Renal pelvis (tissue), 12 donors: ENCODE measurements around the gene TRPM6. TPM values are rescaled to one million over a fixed set of nuclear protein-coding genes. Genes with fewer than 3 reads are reported as not detected.
"Not testable (repeated sequence)": the region's sequence is repeated elsewhere in the genome, so short reads cannot be mapped to it uniquely, and the experiment has no call there.

ENCODE experiments used
- DNase-seq: peaks from one replicate; pipeline ENCODE4 v3.0.0-alpha.2; 2013
- long read RNA-seq, 16 experiments: transcript quantifications; one replicate each; lab custom pipeline, GENCODE V29; 2026
- polyA plus RNA-seq, 3 donors: library from polyadenylated mRNA; unstranded; fragments of 120-200 nt; gene quantifications; one replicate each; pipeline ENCODE4 v1.2.1, GENCODE V29; 2013; ENCODE audit not compliant: insufficient read length in 3 of 3

TRPM6 gene, protein sequence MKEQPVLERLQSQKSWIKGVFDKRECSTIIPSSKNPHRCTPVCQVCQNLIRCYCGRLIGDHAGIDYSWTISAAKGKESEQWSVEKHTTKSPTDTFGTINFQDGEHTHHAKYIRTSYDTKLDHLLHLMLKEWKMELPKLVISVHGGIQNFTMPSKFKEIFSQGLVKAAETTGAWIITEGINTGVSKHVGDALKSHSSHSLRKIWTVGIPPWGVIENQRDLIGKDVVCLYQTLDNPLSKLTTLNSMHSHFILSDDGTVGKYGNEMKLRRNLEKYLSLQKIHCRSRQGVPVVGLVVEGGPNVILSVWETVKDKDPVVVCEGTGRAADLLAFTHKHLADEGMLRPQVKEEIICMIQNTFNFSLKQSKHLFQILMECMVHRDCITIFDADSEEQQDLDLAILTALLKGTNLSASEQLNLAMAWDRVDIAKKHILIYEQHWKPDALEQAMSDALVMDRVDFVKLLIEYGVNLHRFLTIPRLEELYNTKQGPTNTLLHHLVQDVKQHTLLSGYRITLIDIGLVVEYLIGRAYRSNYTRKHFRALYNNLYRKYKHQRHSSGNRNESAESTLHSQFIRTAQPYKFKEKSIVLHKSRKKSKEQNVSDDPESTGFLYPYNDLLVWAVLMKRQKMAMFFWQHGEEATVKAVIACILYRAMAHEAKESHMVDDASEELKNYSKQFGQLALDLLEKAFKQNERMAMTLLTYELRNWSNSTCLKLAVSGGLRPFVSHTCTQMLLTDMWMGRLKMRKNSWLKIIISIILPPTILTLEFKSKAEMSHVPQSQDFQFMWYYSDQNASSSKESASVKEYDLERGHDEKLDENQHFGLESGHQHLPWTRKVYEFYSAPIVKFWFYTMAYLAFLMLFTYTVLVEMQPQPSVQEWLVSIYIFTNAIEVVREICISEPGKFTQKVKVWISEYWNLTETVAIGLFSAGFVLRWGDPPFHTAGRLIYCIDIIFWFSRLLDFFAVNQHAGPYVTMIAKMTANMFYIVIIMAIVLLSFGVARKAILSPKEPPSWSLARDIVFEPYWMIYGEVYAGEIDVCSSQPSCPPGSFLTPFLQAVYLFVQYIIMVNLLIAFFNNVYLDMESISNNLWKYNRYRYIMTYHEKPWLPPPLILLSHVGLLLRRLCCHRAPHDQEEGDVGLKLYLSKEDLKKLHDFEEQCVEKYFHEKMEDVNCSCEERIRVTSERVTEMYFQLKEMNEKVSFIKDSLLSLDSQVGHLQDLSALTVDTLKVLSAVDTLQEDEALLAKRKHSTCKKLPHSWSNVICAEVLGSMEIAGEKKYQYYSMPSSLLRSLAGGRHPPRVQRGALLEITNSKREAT (N-terminal part only)
- under 1 TPM; 0.54 to 0.95 (median 0.61) TPM for polyA plus RNA-seq
- long read RNA-seq, donor 1: 0 reads
- long read RNA-seq, donor 2: 0 reads
- long read RNA-seq, donor 3: 0 reads
- long read RNA-seq, donor 4: 0 reads
- long read RNA-seq, donor 5: 0 reads
- long read RNA-seq, donor 6: 0 reads
- long read RNA-seq, donor 7: 0 reads
- long read RNA-seq, donor 8: 0 reads
- long read RNA-seq, donor 9: 0 reads
- long read RNA-seq, donor 10: 0 reads
- long read RNA-seq, donor 11: 0 reads
- long read RNA-seq, donor 12: 0 reads
- long read RNA-seq, donor 13: 0 reads
- long read RNA-seq, donor 14: 0 reads
- long read RNA-seq, donor 15: 0 reads
- long read RNA-seq, donor 16: 0 reads

DNA sequence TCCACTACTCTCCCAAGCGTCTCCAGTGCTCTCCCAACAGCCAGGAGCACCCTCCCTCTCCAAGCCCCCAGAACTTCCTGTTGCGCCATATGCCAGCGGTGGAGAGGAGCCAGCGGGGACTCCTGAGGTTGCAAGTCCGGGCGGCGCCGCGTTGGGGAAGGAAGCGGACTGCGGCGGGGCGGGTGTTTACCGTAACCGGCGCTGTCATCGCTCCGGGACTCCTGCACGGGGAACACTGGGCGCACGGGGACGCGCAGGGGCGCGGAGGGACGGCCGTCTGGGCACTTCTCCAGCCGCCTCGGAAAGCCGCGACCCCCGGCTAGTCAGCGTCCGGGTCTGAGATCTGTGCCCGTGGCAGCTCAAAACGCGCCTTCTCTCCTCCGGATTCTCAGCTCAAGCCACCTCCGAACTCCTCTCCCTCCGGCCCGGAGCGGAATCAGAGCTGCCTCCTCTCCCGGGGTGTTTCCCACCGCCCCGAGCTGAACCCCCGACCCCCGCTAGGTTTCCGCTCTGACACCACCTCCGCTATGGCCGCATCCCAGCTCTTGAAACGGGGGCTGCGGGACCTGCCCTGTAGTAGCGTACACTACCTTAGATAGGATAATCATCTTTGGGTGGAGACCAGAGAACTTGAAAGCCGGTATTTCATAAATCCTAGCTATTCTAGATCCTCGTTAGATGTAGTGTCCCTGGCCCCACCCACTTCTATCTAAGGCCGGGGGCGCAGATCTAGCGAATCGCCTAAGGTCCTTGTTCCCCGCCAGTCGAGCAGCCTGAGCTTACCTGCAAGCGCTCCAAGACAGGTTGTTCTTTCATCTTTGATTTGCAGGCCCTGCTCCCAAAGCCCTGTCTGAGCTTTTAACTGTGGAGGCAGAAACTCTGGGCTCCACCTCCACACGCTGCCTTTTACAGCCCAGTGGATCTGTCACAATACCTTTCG is at the start of gene TRPM6:
Gene TRPM6 (minus strand): TSS at position 881 of the 940 bp plus-strand sequence. CDS start 65 bp downstream, at position 816.
- peak; percentile 56 for DNase-seq

DNA sequence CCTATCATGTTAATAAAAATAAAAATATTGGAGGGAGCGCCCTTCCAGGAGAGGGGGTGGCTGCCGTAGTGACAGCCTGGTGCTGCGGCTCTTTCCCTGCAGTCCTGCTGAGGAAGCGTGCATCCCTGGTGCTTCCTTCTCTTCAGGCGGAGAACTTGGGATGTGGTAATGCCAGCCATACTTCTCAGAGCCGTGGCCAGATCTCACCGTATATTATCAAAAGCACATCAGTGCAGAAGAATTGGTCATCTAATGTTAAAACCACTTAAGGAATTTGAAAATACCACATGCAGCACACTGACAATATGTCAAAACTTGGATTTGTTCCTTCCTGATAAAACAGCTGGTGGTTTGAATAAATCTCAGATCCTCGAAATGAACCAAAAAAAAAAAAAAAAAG is 47.3 kb upstream of the TRPM6 start:
- no peak for DNase-seq

DNA sequence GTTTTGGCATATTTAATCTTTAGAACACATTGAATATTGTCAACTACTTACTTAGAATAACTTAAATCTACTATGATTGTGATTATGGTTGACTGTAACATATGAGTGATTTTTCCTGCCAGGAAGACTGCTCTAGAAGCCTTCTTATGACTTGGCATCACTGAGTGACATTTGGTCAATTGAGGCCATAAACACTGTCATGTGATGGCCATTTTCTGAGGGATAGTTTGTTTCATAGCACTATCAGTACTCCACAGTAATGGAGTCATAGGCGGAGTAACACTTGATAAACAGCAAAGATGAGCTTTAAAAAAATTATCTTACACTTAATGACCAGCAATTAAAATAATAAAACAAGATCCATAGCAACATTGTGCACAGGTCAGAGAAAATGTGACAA is 34.0 kb upstream of the TRPM6 start:
- DNase-seq: no peak

DNA sequence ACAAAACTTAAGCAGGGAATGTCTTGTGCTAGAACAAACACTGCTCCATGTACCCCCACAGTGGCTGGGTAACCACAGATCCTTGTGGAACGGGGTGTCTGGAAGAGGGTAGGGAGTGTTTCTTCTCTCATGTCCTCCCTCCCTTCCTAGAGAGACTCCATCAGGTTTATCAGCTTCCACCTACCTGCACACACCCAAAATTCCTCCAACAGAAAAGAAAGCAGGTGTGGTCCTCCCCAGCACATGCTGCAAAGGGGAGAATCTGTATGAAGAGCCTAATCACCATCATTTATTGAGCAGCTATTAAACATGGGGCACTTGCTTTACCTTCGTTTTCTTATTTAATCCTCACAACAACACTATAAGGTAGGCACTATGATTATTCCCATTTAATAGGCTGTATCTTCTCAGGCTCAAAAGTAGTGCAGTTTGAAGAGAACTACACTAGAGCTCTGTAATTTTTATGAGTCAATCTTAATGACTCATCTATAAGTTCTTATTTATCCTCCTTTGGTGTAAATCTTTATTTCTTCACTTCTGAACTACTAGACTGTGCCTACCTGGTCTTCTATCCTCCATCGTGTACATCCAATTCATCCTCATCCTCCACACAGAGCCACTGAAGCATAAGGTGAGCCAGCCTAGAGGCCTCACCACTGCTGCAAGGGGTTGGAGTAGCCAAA is 33.4 kb upstream of the TRPM6 start:
- no peak for DNase-seq

DNA sequence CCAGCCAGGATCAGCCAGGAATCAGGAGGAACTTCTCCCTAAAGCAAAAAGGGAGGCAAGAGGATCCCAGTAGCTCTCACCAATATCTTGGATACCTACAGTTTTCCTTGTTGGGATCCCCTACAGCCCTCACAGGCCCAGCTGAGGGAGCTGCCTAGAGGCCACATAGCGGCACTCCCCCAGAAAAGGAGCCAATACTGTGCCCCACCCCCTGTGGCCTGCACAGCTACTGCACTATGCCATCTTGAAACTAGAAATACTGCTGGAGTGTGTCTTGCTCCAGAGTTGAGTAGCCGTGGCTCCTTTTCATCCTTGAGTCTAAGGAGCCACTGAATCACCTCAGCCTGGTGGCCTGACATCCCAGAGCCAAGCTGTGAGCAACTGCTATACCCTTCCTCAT is 22.3 kb upstream of the TRPM6 start:
- DNase-seq: no peak

DNA sequence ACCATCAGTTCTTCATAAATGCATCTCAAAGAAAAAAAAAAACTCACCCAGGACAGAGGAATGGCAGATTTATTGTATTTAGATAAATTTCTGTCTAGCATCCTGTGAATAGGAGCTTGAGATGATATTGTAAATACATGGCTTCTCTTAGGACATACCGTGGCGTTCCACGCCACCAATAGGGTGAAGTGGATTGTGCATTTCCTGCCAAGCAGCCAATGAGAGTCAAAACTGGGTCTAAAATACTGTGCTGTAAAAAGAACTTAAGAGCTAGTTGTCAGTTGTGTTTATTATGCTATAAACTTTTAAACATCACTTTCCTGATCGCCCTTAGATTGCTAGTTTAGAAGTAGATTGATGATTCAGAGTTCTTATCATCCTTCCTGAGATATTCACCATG is 20.9 kb upstream of the TRPM6 start:
- DNase-seq: no peak

DNA sequence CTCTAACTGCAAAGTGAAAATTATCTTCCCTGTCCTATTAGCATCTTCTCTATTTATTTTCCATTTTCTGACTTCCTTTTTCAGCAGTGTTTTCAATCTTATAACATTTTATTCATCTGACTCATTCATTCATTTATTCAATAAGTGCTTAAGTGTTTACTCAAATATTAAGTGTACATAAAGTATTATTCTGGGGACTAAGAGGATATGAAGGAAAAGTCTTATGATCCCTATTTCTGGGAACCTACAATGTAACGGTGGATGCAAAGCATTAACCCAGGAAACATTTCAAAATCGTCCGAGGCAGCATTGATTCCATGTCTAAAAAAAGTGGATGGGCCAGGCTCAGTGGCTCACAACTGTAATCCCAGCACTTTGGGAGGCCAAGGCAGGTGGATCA is 19.4 kb upstream of the TRPM6 start:
- DNase-seq: no peak

DNA sequence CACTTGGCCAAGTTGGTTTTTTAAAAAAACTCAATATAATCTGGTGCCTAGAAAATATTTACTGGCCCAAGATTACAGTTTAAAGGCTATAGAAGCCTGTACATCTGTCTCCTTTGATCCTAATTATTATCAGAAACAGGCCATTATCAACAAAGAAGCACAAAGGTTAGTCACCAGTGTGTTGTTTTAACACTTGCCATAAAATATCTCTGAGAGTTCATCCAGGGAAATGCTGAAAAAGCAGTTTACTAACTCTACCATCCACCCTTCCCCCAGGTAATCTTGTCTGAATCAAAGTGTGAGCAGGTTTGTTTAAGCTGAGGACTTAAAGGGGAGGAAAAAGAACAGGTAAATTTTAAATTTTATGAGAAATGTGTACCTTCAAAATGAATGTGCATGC is 13.3 kb upstream of the TRPM6 start:
- DNase-seq: no peak

DNA sequence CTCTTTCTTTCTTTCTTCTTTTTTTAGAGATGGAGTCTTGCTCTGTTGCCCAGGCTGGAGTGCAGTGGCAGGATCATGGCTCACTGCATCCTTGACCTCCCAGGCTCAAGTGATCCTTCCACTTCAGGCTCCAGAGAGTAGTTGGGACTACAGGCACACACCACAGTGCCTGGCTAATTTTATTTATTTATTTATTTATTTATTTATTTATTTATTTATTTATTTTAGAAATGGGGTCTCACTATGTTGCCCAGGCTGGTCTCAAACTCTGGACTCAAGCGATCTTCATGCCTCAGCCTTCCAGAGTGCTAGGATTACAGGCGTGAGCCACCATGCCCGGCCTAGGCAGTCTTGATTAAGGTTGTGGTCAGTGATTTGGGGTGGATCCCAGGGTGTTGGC is 728 bp upstream of the TRPM6 start:
- DNase-seq: not testable (repeated sequence)

DNA sequence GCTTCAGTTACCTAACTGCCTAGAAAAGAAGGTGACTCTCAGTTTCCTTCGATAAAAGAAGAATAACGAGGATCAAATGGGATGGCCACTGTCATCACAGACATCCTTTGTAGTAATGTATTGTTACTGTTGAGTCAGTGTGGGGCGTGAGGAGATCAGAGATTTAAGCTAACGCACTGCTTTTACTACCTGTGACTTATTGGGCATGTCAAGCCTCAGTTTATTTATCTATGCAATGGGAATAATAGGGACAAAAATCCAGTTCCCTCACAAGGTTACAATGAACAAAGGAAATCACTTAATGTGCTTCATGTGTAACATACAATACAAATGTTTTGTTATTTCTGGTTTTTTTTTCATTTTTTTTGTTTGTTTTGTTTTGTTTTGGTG is 255 bp upstream of the TRPM6 start:
- no peak for DNase-seq

DNA sequence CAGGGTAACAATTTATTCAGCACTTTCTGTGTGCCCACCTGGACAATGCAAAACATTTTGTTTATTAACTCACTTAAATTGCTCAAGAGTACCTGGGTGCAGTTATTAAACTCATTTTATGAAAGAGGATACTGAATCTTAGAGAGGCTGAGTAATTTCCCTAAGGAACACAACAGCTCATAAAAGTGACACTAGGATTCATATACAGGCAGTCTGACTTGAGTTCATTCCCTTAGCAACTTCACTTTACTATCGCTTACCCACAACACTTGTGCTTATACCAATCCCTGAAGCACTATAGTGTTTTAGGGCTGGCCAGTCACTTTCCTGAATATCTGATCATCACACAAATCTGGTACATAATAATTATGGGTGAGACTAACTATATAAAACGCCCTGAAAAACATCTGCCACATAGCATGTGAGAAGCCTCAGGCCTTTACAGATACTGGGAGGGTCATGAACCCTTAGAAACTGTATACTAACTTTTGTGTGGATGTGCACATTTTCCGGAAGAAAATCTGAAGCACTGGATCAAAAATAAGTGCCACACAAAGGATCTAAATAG is 11.3 kb downstream of the TRPM6 start:
- DNase-seq: no peak

DNA sequence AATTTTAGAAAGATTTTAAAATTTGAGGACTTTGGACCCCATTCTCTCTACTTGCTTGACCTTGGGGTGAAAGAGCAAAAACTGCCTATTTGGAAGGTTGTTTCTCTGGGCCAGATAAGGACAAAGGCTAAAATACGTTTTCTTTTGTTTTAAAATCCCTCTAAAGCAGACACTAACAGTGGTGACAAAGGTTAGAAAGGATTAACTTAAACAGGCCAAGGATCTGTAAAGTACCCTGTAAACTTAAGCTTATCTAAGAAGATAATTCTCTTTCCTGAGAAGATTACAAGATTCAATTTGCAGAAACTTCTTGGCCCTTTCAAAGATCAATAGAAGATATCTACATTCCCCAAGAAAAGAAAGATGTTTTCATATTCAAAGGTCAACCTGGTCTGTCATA is 12.1 kb downstream of the TRPM6 start:
- DNase-seq: no peak

DNA sequence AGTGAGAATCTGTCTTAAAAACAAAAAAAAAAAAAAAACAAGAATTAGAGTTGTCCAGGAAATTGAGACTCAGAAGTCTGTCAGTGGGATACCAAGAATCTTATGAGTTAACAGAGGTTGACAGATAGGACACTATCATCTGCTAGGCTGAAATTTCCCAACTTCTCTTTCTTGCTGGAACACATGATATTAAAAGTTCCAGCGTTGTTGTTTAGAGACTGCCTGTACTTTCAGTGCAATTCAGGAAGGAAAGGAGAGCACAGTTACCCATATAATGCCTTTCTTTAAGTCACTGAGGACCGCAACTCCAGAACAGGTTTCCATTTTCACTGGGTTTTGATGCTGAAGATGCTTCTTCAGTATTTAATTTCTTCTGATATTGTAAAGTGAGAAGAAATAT is 13.5 kb downstream of the TRPM6 start:
- no peak for DNase-seq

DNA sequence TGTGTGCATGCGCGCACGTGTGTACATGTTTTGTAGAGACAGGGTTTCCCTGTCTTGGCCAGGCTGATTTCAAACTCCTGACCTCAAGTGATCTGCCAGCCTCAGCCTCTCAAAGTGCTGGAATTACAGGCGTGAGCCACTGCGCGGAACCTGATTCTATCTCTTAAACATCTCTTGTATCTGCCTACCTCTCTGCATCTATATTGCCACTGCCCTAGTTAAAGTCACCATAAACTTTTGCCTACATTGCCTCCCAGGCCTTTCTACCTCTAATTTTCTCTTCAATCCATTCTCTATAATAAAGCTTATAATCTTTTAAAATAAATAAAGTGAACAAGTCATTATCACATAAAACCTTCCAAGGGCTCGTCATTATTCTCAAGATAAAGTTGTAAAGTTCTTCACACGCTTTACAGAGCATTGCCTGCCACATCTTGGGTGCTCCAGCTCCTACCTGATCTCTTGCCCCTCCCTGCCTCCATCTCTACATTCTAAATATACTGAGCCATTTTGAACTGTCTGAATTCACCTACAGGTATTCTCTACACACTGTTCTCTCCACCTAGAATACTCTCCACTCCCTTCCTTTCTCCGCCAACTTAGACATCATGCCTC is 15.0 kb downstream of the TRPM6 start:
- no peak for DNase-seq

DNA sequence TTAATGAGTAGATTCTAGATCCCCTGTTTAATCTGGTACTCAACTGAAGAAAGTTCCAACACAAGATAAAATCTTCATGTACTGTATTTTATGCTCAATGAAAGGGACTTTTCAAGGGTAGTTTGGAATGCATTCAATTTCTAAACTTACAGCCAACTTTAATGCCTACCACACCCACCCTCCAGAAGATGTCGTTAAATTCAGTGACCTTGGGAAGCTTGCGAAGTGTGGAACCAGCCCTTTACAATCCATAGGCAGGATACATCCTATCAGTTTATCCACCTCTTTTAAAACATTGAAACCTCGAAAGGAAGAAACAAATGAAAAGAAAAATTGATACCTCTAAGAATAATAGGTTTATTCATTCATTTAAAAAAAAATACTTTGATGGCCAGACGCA is 20.2 kb downstream of the TRPM6 start:
- DNase-seq: no peak

DNA sequence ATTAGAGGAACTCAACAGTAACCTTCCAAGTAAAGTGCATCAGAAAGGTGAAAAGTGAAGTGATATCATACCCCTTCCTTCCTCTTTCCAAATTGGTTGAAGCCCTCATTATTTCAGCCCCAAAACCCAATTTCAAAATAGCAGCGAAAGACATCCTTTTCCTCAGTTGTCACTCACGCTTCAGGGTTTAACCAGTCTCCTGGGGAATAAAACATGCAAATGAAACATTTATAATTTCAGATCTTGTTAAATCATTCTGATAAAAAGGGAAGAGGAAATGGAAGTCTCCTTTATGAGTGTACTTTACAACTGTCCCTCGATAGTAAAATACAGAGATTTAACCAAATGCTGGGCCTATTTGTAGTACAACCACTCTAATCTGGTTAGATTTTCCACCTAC is 22.5 kb downstream of the TRPM6 start:
- DNase-seq: no peak

DNA sequence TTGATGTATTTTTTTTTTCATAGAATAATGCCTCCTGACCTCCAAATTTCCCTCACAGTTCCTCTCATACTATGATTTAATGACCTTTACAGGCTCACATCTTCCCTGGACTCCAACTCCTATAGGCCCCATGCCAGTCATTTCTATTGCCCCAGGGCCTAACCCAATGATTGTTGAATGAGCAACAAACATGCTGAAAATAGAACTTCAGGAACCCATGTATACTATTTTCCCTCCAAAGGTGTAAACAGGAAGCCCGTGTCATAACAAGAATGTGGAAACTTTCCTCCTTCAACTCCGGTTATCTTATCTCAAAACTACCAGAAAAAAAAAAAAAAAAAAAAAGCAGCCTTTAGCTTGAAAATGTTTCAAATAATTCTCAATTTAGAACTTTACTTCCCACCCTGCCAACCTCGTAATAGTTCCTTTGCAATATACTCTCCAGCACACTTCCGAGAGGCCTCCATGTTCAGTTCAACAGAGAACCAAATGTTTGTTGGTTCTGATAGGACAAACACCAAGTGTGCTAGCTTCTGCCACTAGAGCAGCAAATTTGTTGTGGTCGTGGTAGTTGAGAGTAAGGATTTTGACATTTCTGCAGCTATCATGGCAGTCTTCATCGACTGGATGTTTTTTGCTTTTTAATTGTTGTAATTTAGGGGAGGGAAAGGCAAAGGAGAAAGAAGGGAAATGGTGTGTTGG is 25.8 kb downstream of the TRPM6 start:
- no peak for DNase-seq

DNA sequence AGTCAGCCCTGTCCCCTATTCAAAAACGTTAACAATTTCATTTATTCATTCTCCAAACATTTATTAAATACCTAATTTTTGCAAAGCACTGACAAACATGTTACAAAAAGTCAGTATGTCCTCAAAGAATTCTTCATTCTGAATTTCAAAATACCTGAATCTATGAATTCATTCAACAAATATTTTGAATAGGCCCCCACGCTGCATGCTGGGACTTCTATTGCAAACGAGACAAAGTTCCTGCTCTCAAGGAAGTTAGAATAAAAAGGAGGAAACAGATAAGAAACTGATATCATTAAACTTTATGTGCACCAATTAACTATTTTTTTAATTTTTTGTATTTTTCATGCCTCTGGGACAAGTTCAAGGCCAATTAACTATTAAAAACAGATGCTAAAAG is 26.6 kb downstream of the TRPM6 start:
- DNase-seq: no peak
